Measurements from ENCODE around the gene YWHAE.

DNA sequence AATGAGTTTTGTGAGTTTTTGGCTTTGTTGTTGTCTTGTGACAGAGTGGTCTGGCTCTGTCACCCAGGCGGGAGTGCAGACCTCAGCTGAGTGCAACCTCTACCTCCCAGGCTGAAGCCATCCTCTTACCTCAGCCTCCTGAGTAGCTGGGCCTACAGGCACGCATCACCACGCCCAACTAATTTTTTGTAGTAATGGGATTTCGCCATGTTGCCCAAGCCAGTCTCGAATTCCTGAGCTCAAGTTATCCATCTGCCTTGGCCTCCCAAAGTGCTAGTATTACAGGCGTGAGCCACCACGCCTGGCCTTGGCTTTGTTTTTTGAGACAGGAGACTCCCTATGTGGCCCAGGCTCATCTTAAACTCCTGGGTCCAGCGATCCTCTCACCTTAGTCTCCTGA, 40.9 kb upstream of the YWHAE start:
- TF ChIP-seq, protein P1, sequence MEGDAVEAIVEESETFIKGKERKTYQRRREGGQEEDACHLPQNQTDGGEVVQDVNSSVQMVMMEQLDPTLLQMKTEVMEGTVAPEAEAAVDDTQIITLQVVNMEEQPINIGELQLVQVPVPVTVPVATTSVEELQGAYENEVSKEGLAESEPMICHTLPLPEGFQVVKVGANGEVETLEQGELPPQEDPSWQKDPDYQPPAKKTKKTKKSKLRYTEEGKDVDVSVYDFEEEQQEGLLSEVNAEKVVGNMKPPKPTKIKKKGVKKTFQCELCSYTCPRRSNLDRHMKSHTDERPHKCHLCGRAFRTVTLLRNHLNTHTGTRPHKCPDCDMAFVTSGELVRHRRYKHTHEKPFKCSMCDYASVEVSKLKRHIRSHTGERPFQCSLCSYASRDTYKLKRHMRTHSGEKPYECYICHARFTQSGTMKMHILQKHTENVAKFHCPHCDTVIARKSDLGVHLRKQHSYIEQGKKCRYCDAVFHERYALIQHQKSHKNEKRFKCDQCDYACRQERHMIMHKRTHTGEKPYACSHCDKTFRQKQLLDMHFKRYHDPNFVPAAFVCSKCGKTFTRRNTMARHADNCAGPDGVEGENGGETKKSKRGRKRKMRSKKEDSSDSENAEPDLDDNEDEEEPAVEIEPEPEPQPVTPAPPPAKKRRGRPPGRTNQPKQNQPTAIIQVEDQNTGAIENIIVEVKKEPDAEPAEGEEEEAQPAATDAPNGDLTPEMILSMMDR (IDR thresholded peaks at IDR 0.05; ENCODE audit: poor library complexity) = no peak
- TF ChIP-seq EZH2phosphoT487 (IDR thresholded peaks at IDR 0.05; ENCODE audit: low read depth, severe bottlenecking, unreplicated experiment) (no peak), EZH2 (IDR thresholded peaks at IDR 0.05; ENCODE audit: borderline replicate concordance) (no peak)
